Activated CD4-positive, alpha-beta T cell treated with anti-CD3 and anti-CD28 coated beads for 24 hours (primary cell): ENCODE measurements around the gene POU4F3.

Source experiments
- DNase-seq, 2 donors: peaks; one replicate each; pipeline ENCODE4 v3.0.0-alpha.2; 2020; ENCODE audit warnings: low read depth in 2 of 2

POU4F3 gene

GRCh38 chr5:146340260-146341081, 1.8 kb downstream of the POU4F3 start:
- DNase-seq, result peak in 1 of 2 donors; percentile 19

- no peak for DNase-seq
Observed at GRCh38 chr5:146341854-146342253, 3.2 kb downstream of the POU4F3 start.

- DNase-seq, result no peak
Observed at GRCh38 chr5:146342519-146342881, 3.9 kb downstream of the POU4F3 start.

GRCh38 chr5:146342882-146343865, 4.5 kb downstream of the POU4F3 start:
- DNase-seq, result no peak

GRCh38 chr5:146344155-146345118, 5.8 kb downstream of the POU4F3 start:
- DNase-seq, result no peak

- no peak for DNase-seq
Observed at GRCh38 chr5:146345240-146345577, 6.6 kb downstream of the POU4F3 start.

- DNase-seq, result no peak
Observed at GRCh38 chr5:146345578-146346366, 7.1 kb downstream of the POU4F3 start.

GRCh38 chr5:146357126-146357525, 18.5 kb downstream of the POU4F3 start:
- no peak for DNase-seq

- no peak for DNase-seq
Observed at GRCh38 chr5:146359836-146360235, 21.2 kb downstream of the POU4F3 start.

- no peak for DNase-seq
Observed at GRCh38 chr5:146363161-146363874, 24.7 kb downstream of the POU4F3 start.

GRCh38 chr5:146365618-146366017, 27.0 kb downstream of the POU4F3 start:
- no peak for DNase-seq

GRCh38 chr5:146366904-146367303, 28.3 kb downstream of the POU4F3 start:
- DNase-seq, result no peak

- DNase-seq, result no peak
Observed at GRCh38 chr5:146368137-146368536, 29.5 kb downstream of the POU4F3 start.

- DNase-seq, result no peak
Observed at GRCh38 chr5:146369691-146370090, 31.1 kb downstream of the POU4F3 start.

- no peak for DNase-seq
Observed at GRCh38 chr5:146376821-146377220, 38.2 kb downstream of the POU4F3 start.

GRCh38 chr5:146378986-146379385, 40.3 kb downstream of the POU4F3 start:
- no peak for DNase-seq

- no peak for DNase-seq
Observed at GRCh38 chr5:146380714-146381113, 42.1 kb downstream of the POU4F3 start.

- no peak for DNase-seq
Observed at GRCh38 chr5:146388386-146388785, 49.7 kb downstream of the POU4F3 start.

- no peak for DNase-seq
Observed at GRCh38 chr5:146390469-146390868, 51.8 kb downstream of the POU4F3 start.
